Measurements from ENCODE around the gene KRTAP13-1.

KRTAP13-1 gene

DNA sequence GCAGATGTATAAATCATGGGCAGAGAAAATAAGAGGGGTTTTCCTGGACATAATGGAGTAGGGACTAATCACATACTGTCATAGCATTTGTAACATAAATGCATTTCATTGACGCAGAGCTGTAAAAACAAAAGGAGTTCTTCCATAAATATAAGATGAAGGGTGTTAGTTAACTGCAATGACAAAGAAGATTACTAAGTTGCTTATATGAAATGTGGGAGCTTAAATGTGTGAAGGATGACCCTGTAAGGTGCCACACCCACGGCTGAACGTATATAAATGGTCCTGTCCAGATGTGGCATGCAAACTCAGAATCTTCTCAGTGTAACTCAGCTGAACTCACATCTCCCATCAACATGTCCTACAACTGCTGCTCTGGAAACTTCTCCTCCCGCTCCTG lies at the start of gene KRTAP13-1:
TSS of gene KRTAP13-1 (plus strand) at position 301 of the 400 bp plus-strand sequence. CDS start at position 357, 56 bp downstream.
- H4K20me1 ChIP-seq (ENCODE audit: insufficient read depth, low read length), result no peaks in the 10 kb centered on the region
- no peak within 1 kb of the TSS for H2AFZ ChIP-seq (ENCODE audit: low read length)
- H3F3A ChIP-seq (ENCODE audit: insufficient read depth, low read length), result no peaks in the 10 kb centered on the region
- no peaks in the 10 kb centered on the region for H3K36me3 ChIP-seq (ENCODE audit: insufficient read depth, low read length)
- H3K27ac ChIP-seq (ENCODE audit: low read depth, low read length, poor library complexity, severe bottlenecking), result no peak within 1 kb of the TSS
- H3K4me3 ChIP-seq (ENCODE audit: low read depth, low read length, poor library complexity, severe bottlenecking), result no peak within 1 kb of the TSS
- no peak within 1 kb of the TSS for H3K9ac ChIP-seq (ENCODE audit: low read length)
- no peaks in the 10 kb centered on the region for H3K4me1 ChIP-seq (ENCODE audit: insufficient read depth, low read length, severe bottlenecking)
- no peaks in the 10 kb centered on the region for H3K9me3 ChIP-seq (ENCODE audit: low read length)
- no peak for TF ChIP-seq EZH2 (IDR thresholded peaks at IDR 0.05; ENCODE audit: borderline replicate concordance, low read length)
- TF ChIP-seq, protein P1, sequence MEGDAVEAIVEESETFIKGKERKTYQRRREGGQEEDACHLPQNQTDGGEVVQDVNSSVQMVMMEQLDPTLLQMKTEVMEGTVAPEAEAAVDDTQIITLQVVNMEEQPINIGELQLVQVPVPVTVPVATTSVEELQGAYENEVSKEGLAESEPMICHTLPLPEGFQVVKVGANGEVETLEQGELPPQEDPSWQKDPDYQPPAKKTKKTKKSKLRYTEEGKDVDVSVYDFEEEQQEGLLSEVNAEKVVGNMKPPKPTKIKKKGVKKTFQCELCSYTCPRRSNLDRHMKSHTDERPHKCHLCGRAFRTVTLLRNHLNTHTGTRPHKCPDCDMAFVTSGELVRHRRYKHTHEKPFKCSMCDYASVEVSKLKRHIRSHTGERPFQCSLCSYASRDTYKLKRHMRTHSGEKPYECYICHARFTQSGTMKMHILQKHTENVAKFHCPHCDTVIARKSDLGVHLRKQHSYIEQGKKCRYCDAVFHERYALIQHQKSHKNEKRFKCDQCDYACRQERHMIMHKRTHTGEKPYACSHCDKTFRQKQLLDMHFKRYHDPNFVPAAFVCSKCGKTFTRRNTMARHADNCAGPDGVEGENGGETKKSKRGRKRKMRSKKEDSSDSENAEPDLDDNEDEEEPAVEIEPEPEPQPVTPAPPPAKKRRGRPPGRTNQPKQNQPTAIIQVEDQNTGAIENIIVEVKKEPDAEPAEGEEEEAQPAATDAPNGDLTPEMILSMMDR (IDR thresholded peaks at IDR 0.05; ENCODE audit: low read length), result no peak
- no peaks in the 10 kb centered on the region for H3K27me3 ChIP-seq (ENCODE audit: insufficient read depth, low read length)
- H3K9me2 ChIP-seq (ENCODE audit: low read depth, low read length), result no peaks in the 10 kb centered on the region
- no peaks in the 10 kb centered on the region for H3K79me2 ChIP-seq (ENCODE audit: insufficient read depth, low read length)
- H3K4me2 ChIP-seq (ENCODE audit: low read length), result no peak within 1 kb of the TSS

DNA sequence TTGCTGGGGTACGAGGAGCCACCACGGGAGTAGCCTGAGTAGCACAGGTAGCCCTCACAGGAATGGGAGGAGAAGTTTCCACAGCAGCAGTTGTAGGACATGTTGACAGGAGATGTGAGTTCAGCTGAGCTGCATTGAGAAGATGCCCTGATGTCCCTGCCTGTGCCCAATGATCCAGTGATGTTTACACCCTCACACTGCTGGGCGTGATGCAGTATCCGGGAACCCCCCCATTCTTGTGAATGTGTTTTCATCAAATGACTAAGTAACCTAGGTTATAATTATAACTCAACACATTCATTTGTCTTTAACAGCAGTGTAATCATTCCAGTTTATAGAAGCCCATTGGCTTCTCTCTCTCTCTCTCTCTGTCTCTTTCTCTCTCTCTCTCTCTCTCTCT lies 47.3 kb upstream of the KRTAP13-1 start, which contains the start of gene KRTAP23-1:
TSS of gene KRTAP23-1 (minus strand) at position 101 of the 400 bp plus-strand sequence. CDS start at position 101, 0 bp downstream.
- H3K27me3 ChIP-seq (ENCODE audit: insufficient read depth, low read length), result no peaks in the 10 kb centered on the region
- no peak within 1 kb of the TSS for H3K4me2 ChIP-seq (ENCODE audit: low read length)
- H3K27ac ChIP-seq (ENCODE audit: low read depth, low read length, poor library complexity, severe bottlenecking), result no peak within 1 kb of the TSS
- no peaks in the 10 kb centered on the region for H3K36me3 ChIP-seq (ENCODE audit: insufficient read depth, low read length)
- H3K9me3 ChIP-seq (ENCODE audit: low read length), result no peaks in the 10 kb centered on the region
- TF ChIP-seq, protein P1 (IDR thresholded peaks at IDR 0.05; ENCODE audit: low read length), result no peak
- H3K4me3 ChIP-seq (ENCODE audit: low read depth, low read length, poor library complexity, severe bottlenecking), result no peak within 1 kb of the TSS
- no peaks in the 10 kb centered on the region for H4K20me1 ChIP-seq (ENCODE audit: insufficient read depth, low read length)
- H3K4me1 ChIP-seq (ENCODE audit: insufficient read depth, low read length, severe bottlenecking), result no peaks in the 10 kb centered on the region
- H2AFZ ChIP-seq (ENCODE audit: low read length), result no peak within 1 kb of the TSS
- no peaks in the 10 kb centered on the region for H3K79me2 ChIP-seq (ENCODE audit: insufficient read depth, low read length)
- no peaks in the 10 kb centered on the region for H3K9me2 ChIP-seq (ENCODE audit: low read depth, low read length)
- no peaks in the 10 kb centered on the region for H3F3A ChIP-seq (ENCODE audit: insufficient read depth, low read length)
- no peak within 1 kb of the TSS for H3K9ac ChIP-seq (ENCODE audit: low read length)

GRCh38 chr21:30349572-30349971 lies 46.3 kb upstream of the KRTAP13-1 start:
- no peaks in the 10 kb centered on the region for H3K9me2 ChIP-seq (ENCODE audit: low read depth, low read length)
- H3K9me3 ChIP-seq (ENCODE audit: low read length), result no peaks in the 10 kb centered on the region
- no peak overlapping the region for H3K4me3 ChIP-seq (ENCODE audit: low read depth, low read length, poor library complexity, severe bottlenecking)
- no peaks in the 10 kb centered on the region for H3F3A ChIP-seq (ENCODE audit: insufficient read depth, low read length)
- no peak overlapping the region for H3K4me2 ChIP-seq (ENCODE audit: low read length)
- no peak for TF ChIP-seq EZH2 (IDR thresholded peaks at IDR 0.05; ENCODE audit: borderline replicate concordance, low read length)
- TF ChIP-seq, protein P1 (IDR thresholded peaks at IDR 0.05; ENCODE audit: low read length), result no peak
- H3K79me2 ChIP-seq (ENCODE audit: insufficient read depth, low read length), result no peaks in the 10 kb centered on the region
- no peaks in the 10 kb centered on the region for H3K27me3 ChIP-seq (ENCODE audit: insufficient read depth, low read length)
- no peaks in the 10 kb centered on the region for H3K4me1 ChIP-seq (ENCODE audit: insufficient read depth, low read length, severe bottlenecking)
- H2AFZ ChIP-seq (ENCODE audit: low read length), result no peak overlapping the region
- H3K36me3 ChIP-seq (ENCODE audit: insufficient read depth, low read length), result no peaks in the 10 kb centered on the region
- H3K9ac ChIP-seq (ENCODE audit: low read length), result no peak overlapping the region
- no peaks in the 10 kb centered on the region for H4K20me1 ChIP-seq (ENCODE audit: insufficient read depth, low read length)
- H3K27ac ChIP-seq (ENCODE audit: low read depth, low read length, poor library complexity, severe bottlenecking), result no peak overlapping the region

Data from OCI-LY1 (cell line).